Measurements from ENCODE around the gene SCNN1A. TPM values are rescaled to one million over a fixed set of nuclear protein-coding genes. Genes with fewer than 3 reads are reported as not detected.

Gene SCNN1A
- total RNA-seq, 1 donor from 2014 or later, result 14.3 TPM

- Histone ChIP-seq H3K27me3 (peaks cover 8% of the 10 kb centered on the region), H3K9me3 (no peaks in the 10 kb centered on the region), H3K27ac (no peak overlapping the region), H3K36me3 (no peaks in the 10 kb centered on the region), H3K4me3 (no peak overlapping the region), H3K4me1 (peaks cover 3 to 6% of the 10 kb centered on the region in 2 donors)
- no peak for TF ChIP-seq CTCF (IDR thresholded peaks at IDR 0.05)
- no peak for DNase-seq (ENCODE audit: low spot score in 2 of 2)
- intact Hi-C loops (cut with DNase I), result no loop called here
Measured at GRCh38 chr12:6315184-6315583, 60.2 kb downstream of the SCNN1A start.

GRCh38 chr12:6314776-6315175, 60.6 kb downstream of the SCNN1A start:
- no peaks in the 10 kb centered on the region for H3K9me3 ChIP-seq
- H3K36me3 ChIP-seq, result no peaks in the 10 kb centered on the region
- peaks cover 3 to 6% of the 10 kb centered on the region in 2 donors for H3K4me1 ChIP-seq
- DNase-seq (ENCODE audit: low spot score in 2 of 2), result no peak
- H3K4me3 ChIP-seq, result no peak overlapping the region
- no peak for TF ChIP-seq CTCF (IDR thresholded peaks at IDR 0.05)
- intact Hi-C loops (cut with DNase I), result no loop called here
- H3K27ac ChIP-seq, result no peak overlapping the region
- peaks cover 8% of the 10 kb centered on the region for H3K27me3 ChIP-seq

- no peak for TF ChIP-seq CTCF (IDR thresholded peaks at IDR 0.05)
- Histone ChIP-seq H3K27me3 (peaks cover 8% of the 10 kb centered on the region), H3K9me3 (no peaks in the 10 kb centered on the region), H3K4me1 (peaks cover 3 to 6% of the 10 kb centered on the region in 2 donors), H3K27ac (no peak overlapping the region), H3K4me3 (no peak overlapping the region), H3K36me3 (no peaks in the 10 kb centered on the region)
- intact Hi-C loops (cut with DNase I), result no loop called here
- no peak for DNase-seq (ENCODE audit: low spot score in 2 of 2)
Measured at GRCh38 chr12:6313326-6313940, 61.9 kb downstream of the SCNN1A start.

DNA sequence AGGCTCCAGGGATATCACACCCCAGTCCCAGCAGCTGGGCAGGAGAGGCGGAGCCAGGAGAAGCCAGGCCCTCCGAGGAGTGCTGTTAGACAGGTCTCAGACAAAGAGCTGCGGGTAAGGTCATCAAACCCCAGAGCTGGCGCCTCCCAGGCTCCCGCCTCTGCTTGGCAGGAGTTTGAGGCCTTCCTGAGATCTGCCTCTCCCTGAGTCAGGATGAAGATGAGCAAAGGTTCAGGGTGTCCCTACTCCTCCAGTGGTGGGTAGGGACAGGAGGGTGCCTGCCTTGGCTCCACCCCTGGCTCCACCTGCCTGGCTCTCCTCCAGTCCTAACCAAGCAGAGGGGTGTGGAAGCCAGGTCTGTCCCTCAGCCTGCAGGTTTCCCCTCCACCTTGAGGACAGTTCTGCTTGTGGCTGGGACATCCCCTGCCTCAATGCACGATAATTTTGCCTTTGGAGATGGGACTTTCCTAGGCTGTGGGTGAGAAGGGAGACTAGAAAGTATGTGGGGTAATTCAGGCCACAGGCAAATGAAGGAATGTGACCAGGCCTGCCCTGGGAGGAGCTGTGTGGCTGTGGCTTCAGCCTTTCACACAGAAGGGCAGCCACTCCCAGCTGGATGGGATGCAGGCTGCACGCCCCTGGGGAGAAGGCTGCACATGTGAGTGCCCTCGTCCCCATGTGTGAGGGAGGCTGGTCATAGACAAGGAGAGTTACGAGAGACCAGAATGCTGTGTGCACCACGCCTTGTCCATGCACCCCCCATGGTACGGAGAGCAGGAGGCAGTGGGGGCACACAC, 62.6 kb downstream of the SCNN1A start:
- peaks cover 8% of the 10 kb centered on the region for H3K27me3 ChIP-seq
- no peak overlapping the region for H3K4me3 ChIP-seq
- TF ChIP-seq CTCF (IDR thresholded peaks at IDR 0.05), result no peak
- intact Hi-C loops (cut with DNase I), result no loop called here
- peaks cover 3 to 6% of the 10 kb centered on the region in 2 donors for H3K4me1 ChIP-seq
- no peak for DNase-seq (ENCODE audit: low spot score in 2 of 2)
- H3K9me3 ChIP-seq, result no peaks in the 10 kb centered on the region
- no peaks in the 10 kb centered on the region for H3K36me3 ChIP-seq
- H3K27ac ChIP-seq, result no peak overlapping the region

DNA sequence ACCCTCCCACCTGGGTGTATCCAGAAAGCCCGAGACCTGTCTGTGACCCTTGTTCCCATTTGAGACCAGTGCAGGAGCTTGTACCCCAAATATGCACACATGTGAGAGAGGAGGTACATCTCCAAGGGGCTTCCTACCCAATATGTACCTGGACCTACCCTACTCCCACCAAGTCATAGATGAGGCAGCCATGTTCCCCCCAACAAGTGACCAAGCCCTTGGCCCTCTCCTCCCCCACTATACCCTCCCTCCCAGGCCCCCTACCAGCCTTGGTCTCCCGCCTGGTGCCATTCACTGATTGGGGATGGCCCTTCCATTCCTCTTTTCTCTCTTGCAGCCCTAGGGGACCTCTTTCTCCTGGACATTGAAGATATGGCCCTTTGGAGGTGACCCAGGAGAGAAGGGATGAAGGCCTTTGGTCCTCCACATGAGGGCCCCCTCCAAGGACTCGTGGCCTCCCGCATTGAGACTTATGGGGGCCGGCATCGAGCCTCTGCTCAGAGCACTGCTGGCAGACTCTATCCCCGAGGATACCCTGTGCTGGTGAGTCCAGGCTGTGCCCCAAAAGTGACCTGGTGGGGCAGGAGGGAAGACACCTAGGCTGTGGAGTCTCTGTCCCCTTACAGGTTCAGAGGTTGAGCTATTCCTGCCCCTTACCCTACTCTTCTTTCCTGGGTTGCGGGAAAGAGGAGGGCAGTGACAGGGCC, 63.4 kb downstream of the SCNN1A start:
- Histone ChIP-seq H3K36me3 (no peaks in the 10 kb centered on the region), H3K4me1 (peaks cover 3 to 6% of the 10 kb centered on the region in 2 donors), H3K27me3 (peaks cover 8% of the 10 kb centered on the region), H3K4me3 (no peak overlapping the region), H3K9me3 (no peaks in the 10 kb centered on the region), H3K27ac (no peak overlapping the region)
- DNase-seq (ENCODE audit: low spot score in 2 of 2), result no peak
- TF ChIP-seq CTCF (IDR thresholded peaks at IDR 0.05), result no peak
- intact Hi-C loops (cut with DNase I), result no loop called here
